GM12878 (cell line): Measurements from ENCODE around the gene DEF6. TPM values are rescaled to one million over a fixed set of nuclear protein-coding genes. Genes with fewer than 3 reads are reported as not detected.

Experiments used
- polyA plus RNA-seq, 11 experiments: library from polyadenylated mRNA; depleted of rRNA in 4 of 11; unstranded in 6 of 11; stranded (reverse) in 5 of 11; fragments of >200 nt; fragmentation: Nextera tagmentation in 4 of 11; fragmentation: Illumina TruSeq in 1 of 11; extraction: Ambion mirVana in 4 of 11; extraction: Trizol in 1 of 11; gene quantifications; 1 replicate in 1 of 11; 2 replicates in 10 of 11; pipeline versions ENCODE4 v1.2.1 to v1.2.3, GENCODE V29; 2011 to 2016; ENCODE audit warnings: inconsistent platforms in 2 of 11, missing spikeins in 2 of 11, low read depth in 1 of 11
- total RNA-seq, 4 experiments: library from RNA; depleted of rRNA in 3 of 4; stranded (reverse); fragments of >200 nt in 3 of 4; fragmentation: Illumina TruSeq in 1 of 4; extraction: Trizol in 1 of 4; gene quantifications; 2 replicates each; pipeline versions ENCODE4 v1.2.1 to v1.2.3, GENCODE V29; 2013 to 2021

The DEF6 gene
- total and polyA plus RNA-seq, 10 of the 15 experiments (the other 5 are each of a cell fraction or from before 2014, with no cell fraction given): 3.3 to 69.5 (median 48.8) TPM

Other genes starting within 250 kb of the DEF6 start
Only the 7 nearest of the 8 such genes appear.
- gene TCP11, start 156.5 kb upstream of the DEF6 start, total RNA-seq (2014; rRNA removed): 0.49 TPM in 1 of 2 replicates, not detected in the other
- gene TCP11, start 156.5 kb upstream of the DEF6 start, total RNA-seq (2014; rRNA removed; fragmentation: Illumina TruSeq; extraction: Trizol): not detected in 2 replicates
- not detected in 2 replicates for gene TCP11, start 156.5 kb upstream of the DEF6 start, total RNA-seq (2021)
- not detected in 2 replicates for gene TCP11, start 156.5 kb upstream of the DEF6 start, polyA plus RNA-seq (2011; rRNA removed)
- not detected in 2 replicates for gene TCP11, start 156.5 kb upstream of the DEF6 start, polyA plus RNA-seq (2014; fragmentation: Illumina TruSeq; extraction: Trizol)
- not detected for gene TCP11, start 156.5 kb upstream of the DEF6 start, polyA plus RNA-seq (2014; fragmentation: Nextera tagmentation; extraction: Ambion mirVana)
- not detected in 2 replicates for gene TCP11, start 156.5 kb upstream of the DEF6 start, polyA plus RNA-seq (2014; rRNA removed)
- gene TCP11, start 156.5 kb upstream of the DEF6 start, polyA plus RNA-seq (2016; fragmentation: Nextera tagmentation; extraction: Ambion mirVana): not detected
- gene SCUBE3, start 83.9 kb upstream of the DEF6 start, total RNA-seq (2014; rRNA removed): under 0.01 TPM in 2 replicates
- gene SCUBE3, start 83.9 kb upstream of the DEF6 start, total RNA-seq (2014; rRNA removed; fragmentation: Illumina TruSeq; extraction: Trizol): not detected in 2 replicates
- gene SCUBE3, start 83.9 kb upstream of the DEF6 start, total RNA-seq (2021): not detected in 2 replicates
- not detected in 2 replicates for gene SCUBE3, start 83.9 kb upstream of the DEF6 start, polyA plus RNA-seq (2011; rRNA removed)
- gene SCUBE3, start 83.9 kb upstream of the DEF6 start, polyA plus RNA-seq (2014; fragmentation: Illumina TruSeq; extraction: Trizol): not detected in 2 replicates
- under 1 TPM; 0.04 to 0.10 TPM for gene SCUBE3, start 83.9 kb upstream of the DEF6 start, polyA plus RNA-seq (2014; fragmentation: Nextera tagmentation; extraction: Ambion mirVana)
- 0.01 TPM in 1 of 2 replicates, not detected in the other for gene SCUBE3, start 83.9 kb upstream of the DEF6 start, polyA plus RNA-seq (2014; rRNA removed)
- gene SCUBE3, start 83.9 kb upstream of the DEF6 start, polyA plus RNA-seq (2016; fragmentation: Nextera tagmentation; extraction: Ambion mirVana): under 1 TPM; 0.19 to 0.20 TPM
- 23.1 and 29.5 TPM in 2 replicates for gene ZNF76, start 38.1 kb upstream of the DEF6 start, total RNA-seq (2014; rRNA removed)
- 12.4 and 13.5 TPM in 2 replicates for gene ZNF76, start 38.1 kb upstream of the DEF6 start, total RNA-seq (2014; rRNA removed; fragmentation: Illumina TruSeq; extraction: Trizol)
- gene ZNF76, start 38.1 kb upstream of the DEF6 start, total RNA-seq (2021): 29.3 and 35.8 TPM in 2 replicates
- gene ZNF76, start 38.1 kb upstream of the DEF6 start, polyA plus RNA-seq (2011; rRNA removed): 16.1 and 25.9 TPM in 2 replicates
- 19.9 and 23.5 TPM in 2 replicates for gene ZNF76, start 38.1 kb upstream of the DEF6 start, polyA plus RNA-seq (2014; fragmentation: Illumina TruSeq; extraction: Trizol)
- gene ZNF76, start 38.1 kb upstream of the DEF6 start, polyA plus RNA-seq (2014; fragmentation: Nextera tagmentation; extraction: Ambion mirVana): 1 to 10 TPM; 2.8 to 3.1 TPM
- 40.5 and 41.0 TPM in 2 replicates for gene ZNF76, start 38.1 kb upstream of the DEF6 start, polyA plus RNA-seq (2014; rRNA removed)
- 10 to 100 TPM; 23.7 to 25.8 TPM for gene ZNF76, start 38.1 kb upstream of the DEF6 start, polyA plus RNA-seq (2016; fragmentation: Nextera tagmentation; extraction: Ambion mirVana)
- 4.5 and 4.9 TPM in 2 replicates for gene PPARD, start 44.7 kb downstream of the DEF6 start, total RNA-seq (2014; rRNA removed)
- gene PPARD, start 44.7 kb downstream of the DEF6 start, total RNA-seq (2014; rRNA removed; fragmentation: Illumina TruSeq; extraction: Trizol): 2.8 and 3.2 TPM in 2 replicates
- gene PPARD, start 44.7 kb downstream of the DEF6 start, total RNA-seq (2021): 12.2 and 12.3 TPM in 2 replicates
- 3.3 and 5.7 TPM in 2 replicates for gene PPARD, start 44.7 kb downstream of the DEF6 start, polyA plus RNA-seq (2011; rRNA removed)
- 3.1 and 7.9 TPM in 2 replicates for gene PPARD, start 44.7 kb downstream of the DEF6 start, polyA plus RNA-seq (2014; fragmentation: Illumina TruSeq; extraction: Trizol)
- gene PPARD, start 44.7 kb downstream of the DEF6 start, polyA plus RNA-seq (2014; fragmentation: Nextera tagmentation; extraction: Ambion mirVana): under 1 TPM; 0.05 to 0.38 TPM
- gene PPARD, start 44.7 kb downstream of the DEF6 start, polyA plus RNA-seq (2014; rRNA removed): 12.6 and 14.5 TPM in 2 replicates
- gene PPARD, start 44.7 kb downstream of the DEF6 start, polyA plus RNA-seq (2016; fragmentation: Nextera tagmentation; extraction: Ambion mirVana): 1 to 10 TPM; 7.7 to 8.6 TPM
- gene FANCE, start 154.5 kb downstream of the DEF6 start, total RNA-seq (2014; rRNA removed): 13.0 and 13.3 TPM in 2 replicates
- 7.9 and 9.1 TPM in 2 replicates for gene FANCE, start 154.5 kb downstream of the DEF6 start, total RNA-seq (2014; rRNA removed; fragmentation: Illumina TruSeq; extraction: Trizol)
- gene FANCE, start 154.5 kb downstream of the DEF6 start, total RNA-seq (2021): 11.3 and 12.8 TPM in 2 replicates
- gene FANCE, start 154.5 kb downstream of the DEF6 start, polyA plus RNA-seq (2011; rRNA removed): 6.0 and 8.1 TPM in 2 replicates
- gene FANCE, start 154.5 kb downstream of the DEF6 start, polyA plus RNA-seq (2014; fragmentation: Illumina TruSeq; extraction: Trizol): 7.3 and 8.1 TPM in 2 replicates
- 1 to 10 TPM; 3.0 to 3.7 TPM for gene FANCE, start 154.5 kb downstream of the DEF6 start, polyA plus RNA-seq (2014; fragmentation: Nextera tagmentation; extraction: Ambion mirVana)
- 9.2 and 10.6 TPM in 2 replicates for gene FANCE, start 154.5 kb downstream of the DEF6 start, polyA plus RNA-seq (2014; rRNA removed)
- 1 to 10 TPM; 3.5 to 7.6 TPM for gene FANCE, start 154.5 kb downstream of the DEF6 start, polyA plus RNA-seq (2016; fragmentation: Nextera tagmentation; extraction: Ambion mirVana)
- gene RPL10A, start 170.6 kb downstream of the DEF6 start, total RNA-seq (2014; rRNA removed): 2,974 and 3,149 TPM in 2 replicates
- gene RPL10A, start 170.6 kb downstream of the DEF6 start, total RNA-seq (2014; rRNA removed; fragmentation: Illumina TruSeq; extraction: Trizol): 2,806 and 2,891 TPM in 2 replicates
- 2,346 and 2,441 TPM in 2 replicates for gene RPL10A, start 170.6 kb downstream of the DEF6 start, total RNA-seq (2021)
- gene RPL10A, start 170.6 kb downstream of the DEF6 start, polyA plus RNA-seq (2011; rRNA removed): 3,265 and 3,380 TPM in 2 replicates
- gene RPL10A, start 170.6 kb downstream of the DEF6 start, polyA plus RNA-seq (2014; fragmentation: Illumina TruSeq; extraction: Trizol): 2,332 and 3,478 TPM in 2 replicates
- 1,000 to 10,000 TPM; 2,399 to 2,699 TPM for gene RPL10A, start 170.6 kb downstream of the DEF6 start, polyA plus RNA-seq (2014; fragmentation: Nextera tagmentation; extraction: Ambion mirVana)
- gene RPL10A, start 170.6 kb downstream of the DEF6 start, polyA plus RNA-seq (2014; rRNA removed): 3,639 and 4,029 TPM in 2 replicates
- 100 to 1,000 TPM; 833 to 850 TPM for gene RPL10A, start 170.6 kb downstream of the DEF6 start, polyA plus RNA-seq (2016; fragmentation: Nextera tagmentation; extraction: Ambion mirVana)
- gene TEAD3, start 199.3 kb downstream of the DEF6 start, total RNA-seq (2014; rRNA removed): not detected in 2 replicates
- gene TEAD3, start 199.3 kb downstream of the DEF6 start, total RNA-seq (2014; rRNA removed; fragmentation: Illumina TruSeq; extraction: Trizol): not detected in 2 replicates
- 0.28 TPM in 1 of 2 replicates, not detected in the other for gene TEAD3, start 199.3 kb downstream of the DEF6 start, total RNA-seq (2021)
- 0.03 TPM in 1 of 2 replicates, not detected in the other for gene TEAD3, start 199.3 kb downstream of the DEF6 start, polyA plus RNA-seq (2011; rRNA removed)
- not detected in 2 replicates for gene TEAD3, start 199.3 kb downstream of the DEF6 start, polyA plus RNA-seq (2014; fragmentation: Illumina TruSeq; extraction: Trizol)
- gene TEAD3, start 199.3 kb downstream of the DEF6 start, polyA plus RNA-seq (2014; fragmentation: Nextera tagmentation; extraction: Ambion mirVana): under 1 TPM in 1 of 2 experiments, not detected in 1; 0.02 TPM
- 0.04 TPM in 1 of 2 replicates, not detected in the other for gene TEAD3, start 199.3 kb downstream of the DEF6 start, polyA plus RNA-seq (2014; rRNA removed)
- under 1 TPM; 0.18 to 0.24 TPM for gene TEAD3, start 199.3 kb downstream of the DEF6 start, polyA plus RNA-seq (2016; fragmentation: Nextera tagmentation; extraction: Ambion mirVana)